AG09309 (cell line): ENCODE data around the gene OR9A2.
"Not testable (repeated sequence)": the region's sequence is repeated elsewhere in the genome, so short reads cannot be mapped to it uniquely, and the experiment has no call there.

Source experiments
- DNase-seq: peaks from one replicate; pipeline ENCODE4 v3.0.0-alpha.2; 2010; ENCODE audit warnings: low read depth
- H3K4me3 ChIP-seq: 2 replicates; pipeline ENCODE4 v1.5.1; 2011; ENCODE audit warnings: mild to moderate bottlenecking, low read depth, low read length, moderate library complexity; ENCODE audit not compliant: control insufficient read depth
- TF ChIP-seq, protein P1 (sequence below): IDR thresholded peaks from 2 replicates; pipeline ENCODE4 v1.5.1; 2011; ENCODE audit warnings: mild to moderate bottlenecking, low read depth, low read length, inconsistent platforms; ENCODE audit not compliant: insufficient read depth, control insufficient read depth; ENCODE audit errors: missing control alignments

The OR9A2 gene

DNA sequence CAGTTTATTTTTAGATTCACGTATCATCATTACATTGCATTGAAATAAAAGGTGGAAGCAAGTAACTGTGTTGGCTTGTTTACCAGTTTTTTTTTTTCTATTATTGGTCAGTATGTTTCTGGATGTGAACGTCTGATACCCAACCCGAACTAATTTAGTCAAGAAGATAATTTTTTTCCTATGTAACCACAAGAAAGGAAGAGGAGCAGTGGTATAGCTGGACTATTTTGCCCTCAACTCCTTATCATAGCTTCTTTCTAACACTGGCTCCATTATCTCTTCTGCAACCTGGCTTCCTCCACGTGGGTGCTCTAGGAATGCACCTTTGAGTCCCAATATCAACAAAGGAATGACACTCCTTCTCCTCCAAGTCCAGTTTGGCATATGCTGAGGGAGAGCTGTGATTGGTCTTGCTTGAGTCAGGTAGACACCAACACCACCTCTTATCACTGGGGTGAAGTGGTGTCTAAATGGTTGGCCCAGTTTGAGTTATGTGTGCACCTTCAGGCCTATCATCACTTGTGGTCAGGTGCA lies 29.4 kb downstream of the OR9A2 start:
- TF ChIP-seq, protein P1, sequence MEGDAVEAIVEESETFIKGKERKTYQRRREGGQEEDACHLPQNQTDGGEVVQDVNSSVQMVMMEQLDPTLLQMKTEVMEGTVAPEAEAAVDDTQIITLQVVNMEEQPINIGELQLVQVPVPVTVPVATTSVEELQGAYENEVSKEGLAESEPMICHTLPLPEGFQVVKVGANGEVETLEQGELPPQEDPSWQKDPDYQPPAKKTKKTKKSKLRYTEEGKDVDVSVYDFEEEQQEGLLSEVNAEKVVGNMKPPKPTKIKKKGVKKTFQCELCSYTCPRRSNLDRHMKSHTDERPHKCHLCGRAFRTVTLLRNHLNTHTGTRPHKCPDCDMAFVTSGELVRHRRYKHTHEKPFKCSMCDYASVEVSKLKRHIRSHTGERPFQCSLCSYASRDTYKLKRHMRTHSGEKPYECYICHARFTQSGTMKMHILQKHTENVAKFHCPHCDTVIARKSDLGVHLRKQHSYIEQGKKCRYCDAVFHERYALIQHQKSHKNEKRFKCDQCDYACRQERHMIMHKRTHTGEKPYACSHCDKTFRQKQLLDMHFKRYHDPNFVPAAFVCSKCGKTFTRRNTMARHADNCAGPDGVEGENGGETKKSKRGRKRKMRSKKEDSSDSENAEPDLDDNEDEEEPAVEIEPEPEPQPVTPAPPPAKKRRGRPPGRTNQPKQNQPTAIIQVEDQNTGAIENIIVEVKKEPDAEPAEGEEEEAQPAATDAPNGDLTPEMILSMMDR, result no peak
- DNase-seq, result no peak
- H3K4me3 ChIP-seq, result no peak overlapping the region

DNA sequence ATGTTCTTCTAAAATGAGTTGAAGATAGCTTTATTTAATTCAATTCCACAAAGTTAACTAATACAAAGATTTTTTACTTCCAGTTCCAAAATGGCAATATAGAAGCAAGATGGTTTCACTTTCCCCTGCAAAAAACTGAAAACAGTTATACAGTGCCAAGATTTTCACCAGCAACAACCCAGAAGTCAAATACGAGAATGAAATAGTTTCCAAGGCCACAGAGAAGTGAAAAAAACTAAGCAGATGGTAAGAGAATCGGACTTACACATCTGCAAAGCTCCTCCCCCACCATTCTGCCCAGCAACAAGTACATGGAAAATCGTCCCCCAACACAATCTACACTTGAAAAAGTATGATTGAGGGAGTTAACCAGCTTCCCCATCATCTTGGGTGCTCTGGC lies 34.5 kb downstream of the OR9A2 start:
- TF ChIP-seq, protein P1, result no peak
- no peak overlapping the region for H3K4me3 ChIP-seq
- no peak for DNase-seq

DNA sequence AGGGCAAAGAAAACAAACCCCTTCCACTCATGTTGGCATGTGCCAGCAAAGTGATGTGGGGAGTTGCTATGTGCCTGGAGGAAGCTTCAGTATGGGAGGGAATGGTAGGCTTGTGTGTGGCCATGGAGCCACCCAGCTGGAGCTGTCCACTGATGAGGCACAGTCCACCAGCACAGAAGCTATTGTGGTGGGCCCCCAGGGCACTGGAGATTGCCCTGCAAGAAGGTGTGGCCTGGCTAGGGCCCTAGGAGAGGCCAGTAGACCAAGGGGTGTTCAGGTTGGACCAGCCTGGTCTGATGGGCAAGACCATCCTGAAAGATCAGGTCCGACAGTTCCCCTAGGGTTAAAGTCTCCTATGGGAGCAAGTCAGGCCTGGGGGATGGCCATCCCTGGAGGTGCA lies 42.6 kb downstream of the OR9A2 start:
- no peak for DNase-seq
- no peak overlapping the region for H3K4me3 ChIP-seq
- TF ChIP-seq, protein P1, result no peak

DNA sequence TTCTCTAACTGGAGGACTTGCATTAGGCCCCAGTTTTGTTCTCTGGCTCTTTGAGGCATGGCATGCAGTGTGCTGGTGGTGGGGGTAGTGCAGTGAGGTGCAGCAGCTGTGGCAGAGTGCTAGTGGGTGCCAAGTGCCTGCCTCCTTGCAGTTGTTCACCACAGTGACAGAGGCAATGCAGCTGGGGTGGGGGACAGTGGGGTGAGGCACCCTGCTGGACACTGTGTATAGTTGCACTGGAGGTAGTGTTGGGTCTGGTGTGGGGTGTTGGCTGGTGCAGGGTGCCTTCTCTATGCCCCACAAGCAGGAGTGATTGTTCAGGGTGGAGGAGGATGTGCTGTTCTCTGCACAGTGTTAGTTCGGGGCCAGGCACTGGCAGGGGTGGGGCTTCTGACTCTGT lies 43.1 kb downstream of the OR9A2 start:
- H3K4me3 ChIP-seq, result no peak overlapping the region
- TF ChIP-seq, protein P1, result no peak
- no peak for DNase-seq

DNA sequence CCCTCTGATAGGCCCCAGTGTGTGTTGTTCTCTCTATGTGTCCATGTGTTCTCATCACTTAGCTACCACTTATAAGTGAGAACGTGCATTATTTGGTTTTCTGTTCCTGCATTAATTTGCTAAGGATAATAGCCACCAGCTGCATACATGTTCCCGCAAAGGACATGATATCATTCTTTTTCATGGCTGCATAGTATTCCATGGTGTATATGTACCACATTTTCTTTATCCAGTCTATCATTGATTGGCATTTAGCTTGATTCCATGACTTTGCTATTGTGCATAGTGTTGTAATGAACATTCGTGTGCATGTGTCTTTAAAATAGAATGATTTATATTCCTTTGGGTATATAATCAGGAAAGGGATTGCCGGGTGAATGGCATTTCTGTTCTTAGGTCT lies 48.5 kb downstream of the OR9A2 start:
- not testable (repeated sequence) for H3K4me3 ChIP-seq, DNase-seq
